Ammon's horn (tissue), 1 donor: Measurements from ENCODE around the gene CLCA4.
"Not testable (repeated sequence)": the region's sequence is repeated elsewhere in the genome, so short reads cannot be mapped to it uniquely, and the experiment has no call there.

Source experiments
- DNase-seq: peaks from one replicate; pipeline ENCODE4 v3.0.0-alpha.2; 2016; ENCODE audit warnings: low spot score

The CLCA4 gene

GRCh38 chr1:86530211-86530845 is 16.6 kb upstream of the CLCA4 start:
- no peak for DNase-seq

DNA sequence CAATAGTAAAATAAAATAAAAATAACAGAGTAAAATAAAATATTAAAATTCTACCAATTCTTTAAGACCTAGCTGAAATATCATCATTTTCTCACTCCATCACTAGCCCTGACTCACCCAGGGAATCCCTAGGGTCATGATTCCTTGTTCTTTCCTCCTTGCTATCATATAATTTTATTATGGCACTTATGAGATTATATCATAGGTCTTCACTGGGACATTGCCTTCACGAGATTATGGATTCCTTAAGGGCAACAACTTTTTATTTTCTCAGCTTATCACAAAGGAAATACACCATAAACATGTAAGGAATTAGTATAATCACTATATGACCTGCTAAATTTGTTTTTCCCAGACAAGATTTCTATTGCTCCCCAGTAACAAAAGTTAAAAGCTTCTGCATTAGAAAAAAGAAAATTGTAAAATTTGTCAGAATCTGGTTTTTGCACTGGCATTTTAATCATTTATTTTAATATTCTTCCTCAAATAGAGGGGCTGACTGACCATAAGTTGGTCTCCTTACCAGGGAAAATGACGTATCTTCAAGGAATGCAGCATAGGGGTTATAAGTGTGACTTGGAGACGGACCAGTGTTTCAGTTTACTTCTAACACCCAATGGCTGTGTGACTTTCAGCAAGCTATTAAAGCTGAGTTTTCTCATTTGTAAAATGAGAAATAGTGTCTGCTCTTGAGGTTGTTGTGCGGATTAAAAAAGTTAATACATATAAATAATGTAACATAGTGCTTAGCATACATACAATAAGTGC is 8.8 kb upstream of the CLCA4 start:
- DNase-seq: no peak

- DNase-seq: no peak
Observed at GRCh38 chr1:86538775-86539174, 8.1 kb upstream of the CLCA4 start.

DNA sequence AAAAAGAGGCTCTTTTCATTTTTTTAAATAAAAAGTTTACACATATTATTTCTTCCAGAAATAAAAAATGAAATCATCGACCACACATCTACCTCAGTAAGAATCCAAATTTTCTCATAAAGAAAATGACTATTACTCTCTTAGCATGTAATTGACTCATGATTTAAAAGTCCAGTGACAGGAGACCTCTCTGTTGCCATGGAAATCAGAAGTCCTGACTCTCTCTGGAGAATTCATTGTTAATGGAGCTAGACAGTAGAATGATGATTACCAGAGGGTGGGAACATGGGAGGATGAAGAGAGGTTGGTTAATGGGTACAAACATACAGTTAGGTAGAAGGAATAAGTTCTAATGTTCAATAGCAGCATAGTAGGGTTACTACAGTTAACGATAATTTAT is 5.0 kb upstream of the CLCA4 start:
- no peak for DNase-seq

GRCh38 chr1:86542631-86543030 is 4.2 kb upstream of the CLCA4 start:
- no peak for DNase-seq

DNA sequence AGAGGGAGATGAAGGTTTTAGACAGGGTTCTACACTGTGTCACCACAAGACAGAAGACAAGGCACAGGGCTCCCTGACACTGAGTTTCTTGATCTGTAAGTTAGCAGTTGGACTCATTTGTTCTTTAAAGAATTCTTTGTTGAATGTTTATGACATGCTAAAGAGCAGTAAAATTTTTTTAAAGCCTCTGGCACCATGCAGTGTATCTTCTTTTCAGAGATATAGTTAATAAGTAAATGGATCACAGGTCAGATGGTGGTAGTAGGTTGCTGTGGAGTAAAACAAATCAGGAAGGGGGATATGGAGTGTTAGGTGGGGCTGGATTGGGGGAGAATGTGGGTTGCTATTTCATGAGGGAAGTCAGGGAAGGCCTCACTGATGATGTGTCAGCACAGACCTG is 2.0 kb downstream of the CLCA4 start:
- DNase-seq: no peak

DNA sequence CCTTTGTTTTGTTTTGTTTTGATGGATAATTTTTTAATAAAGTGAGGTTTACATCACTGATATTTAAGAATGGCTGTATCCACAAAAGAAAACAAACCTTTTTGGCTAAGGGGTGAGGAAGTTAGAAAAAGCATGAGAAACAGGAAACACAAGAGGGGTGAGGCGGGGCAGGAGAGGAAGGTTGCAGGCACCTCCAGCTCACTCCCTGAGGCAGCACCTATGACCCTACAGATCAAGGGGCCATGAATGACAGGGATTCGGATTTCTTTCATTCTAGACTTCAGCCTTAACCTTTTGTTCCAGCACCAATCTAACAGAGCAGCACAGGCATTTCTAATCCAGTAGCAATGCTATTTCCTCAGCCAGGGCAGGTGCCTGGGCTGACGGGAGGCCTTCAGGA is 4.4 kb downstream of the CLCA4 start:
- no peak for DNase-seq

DNA sequence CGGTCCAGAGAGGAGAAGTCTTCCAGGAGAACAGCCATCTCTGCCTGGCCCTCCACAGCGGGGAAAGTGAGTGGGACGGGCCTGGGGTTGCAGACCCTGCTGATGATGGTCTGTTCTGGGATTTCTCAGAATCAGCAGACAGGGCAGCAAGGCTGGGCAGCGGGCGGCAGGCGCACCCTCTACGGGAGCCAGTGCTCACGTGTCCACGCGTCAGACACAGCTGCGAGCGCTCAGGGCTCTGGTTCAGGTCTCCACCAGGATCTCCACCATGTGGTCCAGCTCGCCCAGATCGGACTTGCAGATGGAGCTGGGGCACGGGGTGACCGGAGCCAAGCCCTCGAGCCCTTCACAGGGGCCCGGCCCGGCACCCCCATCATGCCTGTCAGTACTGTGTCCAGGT is 5.5 kb downstream of the CLCA4 start:
- no peak for DNase-seq

GRCh38 chr1:86557739-86558138 is 10.9 kb downstream of the CLCA4 start:
- no peak for DNase-seq

- no peak for DNase-seq
Observed at GRCh38 chr1:86563849-86564248, 17.0 kb downstream of the CLCA4 start.

DNA sequence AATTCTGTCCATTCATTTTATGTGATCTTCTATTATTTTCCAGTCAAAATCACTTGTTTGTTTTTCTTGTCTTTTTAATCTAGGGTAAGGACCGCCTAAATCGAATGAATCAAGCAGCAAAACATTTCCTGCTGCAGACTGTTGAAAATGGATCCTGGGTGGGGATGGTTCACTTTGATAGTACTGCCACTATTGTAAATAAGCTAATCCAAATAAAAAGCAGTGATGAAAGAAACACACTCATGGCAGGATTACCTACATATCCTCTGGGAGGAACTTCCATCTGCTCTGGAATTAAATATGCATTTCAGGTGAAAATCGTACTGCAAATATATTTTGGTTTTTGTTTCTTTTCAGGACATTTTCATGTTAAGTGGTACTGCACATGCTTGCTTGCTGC is 20.5 kb downstream of the CLCA4 start:
- no peak for DNase-seq

GRCh38 chr1:86567878-86568277 is 21.0 kb downstream of the CLCA4 start:
- DNase-seq: no peak

DNA sequence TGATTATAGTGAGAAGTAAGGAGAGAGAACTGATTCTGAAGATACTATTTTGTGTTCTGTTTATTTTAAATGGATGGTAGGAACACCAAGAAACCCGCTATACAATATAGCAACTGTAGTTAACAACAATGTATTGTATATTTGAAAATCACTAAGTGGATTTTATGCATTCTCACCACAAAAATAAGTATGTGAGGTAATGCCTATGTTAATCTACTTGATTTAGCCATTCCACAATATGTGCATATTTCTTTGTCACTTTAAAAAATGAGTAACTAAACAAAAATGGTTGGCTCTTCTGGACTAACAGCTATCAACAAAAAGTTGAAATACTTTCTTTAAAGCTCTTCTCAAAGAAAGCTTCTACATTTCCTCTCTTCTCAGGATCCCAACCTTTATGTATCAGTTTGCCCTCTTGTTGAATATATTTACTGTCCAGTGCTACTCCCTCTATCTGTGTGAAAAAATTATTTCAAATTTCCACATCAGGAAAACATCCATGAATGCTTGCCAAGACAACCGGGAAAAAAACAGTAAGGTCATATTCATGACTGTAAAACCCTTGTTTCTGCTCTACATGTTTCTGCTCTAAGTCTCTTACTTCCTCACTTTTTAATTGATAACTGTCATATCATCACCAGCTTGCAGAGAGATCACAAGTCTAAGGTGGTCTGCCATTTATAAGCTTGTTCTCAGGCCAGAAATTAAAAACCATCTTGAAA is 27.0 kb downstream of the CLCA4 start:
- no peak for DNase-seq

DNA sequence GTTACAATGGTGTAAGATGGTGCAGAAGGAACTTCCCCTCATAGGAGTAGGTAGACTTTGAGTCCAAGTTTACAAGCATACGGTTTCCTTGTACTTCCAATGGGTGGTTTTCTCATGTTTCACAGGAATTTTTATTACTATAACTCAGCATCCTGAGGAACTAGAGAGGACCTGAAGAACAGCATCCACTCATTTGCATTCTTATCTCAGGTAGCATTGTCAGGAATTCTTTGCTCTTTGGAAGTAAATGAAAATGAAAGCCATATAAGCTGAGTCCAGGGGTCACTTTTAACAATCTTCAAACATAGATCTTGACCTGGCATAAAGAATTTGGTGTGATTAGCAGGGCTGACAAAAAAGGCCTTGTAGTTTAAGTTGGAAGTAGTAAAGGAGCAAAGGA is 34.4 kb downstream of the CLCA4 start:
- DNase-seq: no peak

- DNase-seq: no peak
Observed at GRCh38 chr1:86582161-86582560, 35.3 kb downstream of the CLCA4 start.

DNA sequence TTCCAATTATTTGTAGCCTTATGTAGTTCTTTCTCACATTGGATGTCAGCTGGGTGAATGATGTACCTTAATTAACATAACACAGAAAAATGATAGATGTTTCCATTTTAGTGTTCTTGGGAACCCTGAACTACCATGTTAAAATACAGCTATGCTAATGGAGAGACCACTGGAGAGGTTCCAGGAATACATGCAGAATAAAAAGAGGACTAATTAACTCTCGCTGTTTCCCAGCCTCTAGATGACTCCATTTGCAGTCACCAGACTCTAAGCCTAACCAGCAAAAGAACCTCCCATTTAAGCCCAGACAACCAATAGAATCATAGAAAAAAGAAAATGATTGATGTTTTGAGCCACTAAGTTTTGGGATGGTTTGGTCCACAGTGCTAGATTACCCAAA is 36.2 kb downstream of the CLCA4 start:
- DNase-seq: no peak

- no peak for DNase-seq
Observed at GRCh38 chr1:86583593-86583992, 36.7 kb downstream of the CLCA4 start.

DNA sequence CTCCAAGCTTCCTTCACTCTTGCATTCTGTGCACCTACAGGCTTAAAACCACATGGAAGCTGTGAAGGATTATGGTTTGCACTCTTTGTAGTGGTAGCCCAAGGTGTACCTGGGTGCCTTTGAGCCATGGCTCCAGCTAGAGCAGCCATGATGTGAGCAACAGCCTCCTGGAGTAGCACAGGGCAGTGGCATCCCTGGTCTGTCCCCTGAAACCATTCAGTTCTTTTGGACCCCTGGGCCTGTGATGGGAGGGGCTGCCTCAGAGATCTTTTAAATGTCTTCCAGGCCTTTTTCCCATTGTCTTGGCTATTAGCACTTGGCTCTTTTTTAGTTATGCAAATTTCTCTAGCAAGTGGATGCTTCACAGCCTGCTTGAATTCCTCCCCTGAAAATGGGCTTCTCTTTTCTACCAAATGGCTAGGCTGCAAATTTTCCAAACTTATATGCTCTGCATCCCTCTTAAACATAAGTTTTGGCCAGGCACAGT is 47.4 kb downstream of the CLCA4 start:
- no peak for DNase-seq

GRCh38 chr1:86596224-86596623 is 49.3 kb downstream of the CLCA4 start:
- DNase-seq: no peak

DNA sequence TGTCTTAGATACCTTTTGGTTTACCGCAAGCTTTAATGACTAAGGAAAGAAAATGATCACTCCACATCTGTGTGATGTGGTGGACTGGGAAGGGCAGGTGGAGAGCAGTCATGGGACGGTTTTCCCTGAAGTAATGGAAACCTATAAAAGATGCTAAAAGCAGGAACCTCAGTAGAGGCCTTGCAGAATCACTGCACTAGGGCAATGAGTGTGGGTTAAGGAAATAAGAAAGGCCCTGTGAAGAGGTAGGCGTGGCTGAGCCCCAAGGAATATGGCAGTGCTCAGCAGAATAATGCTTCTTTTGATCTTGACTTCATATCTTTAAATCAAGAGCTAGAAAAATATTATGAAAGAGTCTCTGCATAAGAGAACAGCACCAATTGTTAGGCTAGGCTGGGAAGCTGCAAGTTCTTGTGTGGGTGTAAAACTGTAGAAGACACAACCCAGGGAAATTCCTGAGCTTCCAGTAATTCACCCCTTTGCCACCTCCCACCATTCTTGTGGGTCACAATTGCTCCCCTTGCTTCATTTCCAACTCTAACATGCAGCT is 49.9 kb downstream of the CLCA4 start:
- DNase-seq: no peak

DNA sequence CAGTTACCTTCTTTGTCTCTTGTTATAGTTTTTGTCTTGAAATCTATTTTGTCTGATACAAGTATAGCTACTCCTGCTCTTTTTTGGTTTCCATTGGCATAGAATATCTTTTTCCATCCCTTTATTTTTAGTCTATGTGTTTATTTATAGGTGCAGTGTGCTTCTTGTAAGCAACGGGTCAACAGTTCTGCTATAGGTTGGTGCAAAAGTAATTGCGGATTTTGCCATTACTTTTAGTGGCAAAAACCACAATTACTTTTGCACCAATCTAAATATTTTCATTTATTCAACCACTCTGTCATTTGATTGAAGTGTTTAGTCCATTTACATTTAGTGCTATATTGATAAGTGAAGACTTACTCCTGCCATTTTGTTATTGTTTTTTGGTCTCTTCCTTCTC is 59.2 kb downstream of the CLCA4 start:
- not testable (repeated sequence) for DNase-seq

GRCh38 chr1:86616433-86616832 is 69.6 kb downstream of the CLCA4 start:
- DNase-seq: no peak

GRCh38 chr1:86616871-86617270 is 70.0 kb downstream of the CLCA4 start:
- peak; percentile 62 for DNase-seq
